ENCODE results near the gene WIPF2.

DNA sequence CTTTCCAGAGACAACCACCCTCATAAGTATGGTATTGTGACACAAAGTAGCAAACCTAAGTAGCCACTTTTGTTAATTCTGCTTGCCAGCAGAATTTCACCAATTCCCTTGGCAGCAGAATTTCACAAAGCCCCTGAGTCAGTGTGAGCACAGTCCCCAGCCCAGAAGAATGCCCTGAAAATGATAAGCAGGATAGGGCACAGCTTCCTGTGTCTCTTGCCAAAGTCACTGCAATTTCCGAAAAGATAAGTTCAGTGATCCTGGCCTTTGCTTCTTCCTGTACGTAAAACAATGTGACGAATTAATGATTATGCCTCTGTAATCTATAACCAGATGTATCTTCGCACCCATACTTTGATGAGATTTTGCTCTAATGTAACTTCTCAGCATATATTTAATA, 16.0 kb upstream of the WIPF2 start:
- TF ChIP-seq, protein P1, sequence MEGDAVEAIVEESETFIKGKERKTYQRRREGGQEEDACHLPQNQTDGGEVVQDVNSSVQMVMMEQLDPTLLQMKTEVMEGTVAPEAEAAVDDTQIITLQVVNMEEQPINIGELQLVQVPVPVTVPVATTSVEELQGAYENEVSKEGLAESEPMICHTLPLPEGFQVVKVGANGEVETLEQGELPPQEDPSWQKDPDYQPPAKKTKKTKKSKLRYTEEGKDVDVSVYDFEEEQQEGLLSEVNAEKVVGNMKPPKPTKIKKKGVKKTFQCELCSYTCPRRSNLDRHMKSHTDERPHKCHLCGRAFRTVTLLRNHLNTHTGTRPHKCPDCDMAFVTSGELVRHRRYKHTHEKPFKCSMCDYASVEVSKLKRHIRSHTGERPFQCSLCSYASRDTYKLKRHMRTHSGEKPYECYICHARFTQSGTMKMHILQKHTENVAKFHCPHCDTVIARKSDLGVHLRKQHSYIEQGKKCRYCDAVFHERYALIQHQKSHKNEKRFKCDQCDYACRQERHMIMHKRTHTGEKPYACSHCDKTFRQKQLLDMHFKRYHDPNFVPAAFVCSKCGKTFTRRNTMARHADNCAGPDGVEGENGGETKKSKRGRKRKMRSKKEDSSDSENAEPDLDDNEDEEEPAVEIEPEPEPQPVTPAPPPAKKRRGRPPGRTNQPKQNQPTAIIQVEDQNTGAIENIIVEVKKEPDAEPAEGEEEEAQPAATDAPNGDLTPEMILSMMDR (conservative IDR thresholded peaks at IDR 0.05; ENCODE audit: low read depth in 2 of 2) = no peak
- no peak for TF ChIP-seq POLR2AphosphoS5 (IDR thresholded peaks at IDR 0.05; ENCODE audit: low read depth)
- TF ChIP-seq ZNF114 (CRISPR knock-in tag; IDR thresholded peaks at IDR 0.05) = no peak
- no peak for TF ChIP-seq EZH2phosphoT487 (IDR thresholded peaks at IDR 0.05; ENCODE audit: unreplicated experiment)
- TF ChIP-seq EZH2 (IDR thresholded peaks at IDR 0.05; ENCODE audit: low read depth, unreplicated experiment) = no peak
